Prostate gland (tissue), 2 donors: ENCODE results near the gene PLA2R1.

Source experiments
- CTCF ChIP-seq, 4 experiments: fragments of 200-600 bp in 2 of 4; fragments of 450-650 bp in 2 of 4; sonication (generic) in 2 of 4; IDR thresholded peaks; 1 replicate in 3 of 4; 2 replicates in 1 of 4; pipeline ENCODE4 v1.5.1; 2016 to 2019; ENCODE audit warnings: antibody characterized with exemption in 4 of 4, mild to moderate bottlenecking in 2 of 4, moderate library complexity in 2 of 4
- POLR2A ChIP-seq: fragments of 450-650 bp; IDR thresholded peaks from one replicate; pipeline ENCODE4 v1.6.1; 2016; ENCODE audit warnings: antibody characterized with exemption, mild to moderate bottlenecking
- POLR2AphosphoS5 ChIP-seq: sonication (generic); formaldehyde crosslinking; IDR thresholded peaks from one replicate; pipeline ENCODE4 v1.6.1; 2017; ENCODE audit warnings: antibody characterized with exemption

DNA sequence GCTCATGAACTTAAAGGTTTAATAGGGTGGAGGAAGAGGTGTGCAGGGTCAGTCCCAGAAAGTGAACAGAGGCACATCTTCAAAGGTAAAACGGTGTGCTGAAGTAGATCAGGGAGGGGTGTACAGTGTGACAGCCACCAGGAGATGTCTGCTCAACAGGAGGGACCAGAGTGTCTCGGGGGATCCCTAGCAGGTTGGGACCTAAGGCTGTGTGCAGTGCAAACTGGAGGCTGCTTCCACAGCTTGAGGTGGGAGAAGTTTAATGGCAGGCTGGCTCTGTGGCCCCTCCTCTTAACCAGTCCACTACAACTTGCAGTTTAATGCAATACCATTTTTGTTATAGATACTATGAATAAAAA, 33.2 kb downstream of the PLA2R1 start:
- no peak for TF ChIP-seq POLR2A
- no peak for TF ChIP-seq CTCF (IDR thresholded peaks at IDR 0.05)
- no peak for TF ChIP-seq POLR2AphosphoS5
